SK-N-MC (cell line): Measurements from ENCODE around the gene RTN4.
"Not testable (repeated sequence)": the region's sequence is repeated elsewhere in the genome, so short reads cannot be mapped to it uniquely, and the experiment has no call there.

ENCODE experiments used
- EZH2 ChIP-seq: fragments of 200-600 bp; sonication (generic); IDR thresholded peaks from one replicate; pipeline ENCODE4 v1.6.1; 2017; ENCODE audit warnings: antibody characterized with exemption
- FOXP2 ChIP-seq: optimal IDR thresholded peaks from 2 replicates; pipeline ENCODE3; 2011; ENCODE audit warnings: mild to moderate bottlenecking, moderate library complexity; ENCODE audit not compliant: insufficient read depth; ENCODE audit errors: extremely low read length, control extremely low read depth
- POLR2AphosphoS5 ChIP-seq: IDR thresholded peaks from 2 replicates; pipeline ENCODE4 v1.6.1; 2012; ENCODE audit warnings: mild to moderate bottlenecking, low read depth, low read length, borderline replicate concordance

GRCh38 chr2:55053225-55053624 lies 3.0 kb upstream of the RTN4 start:
- not testable (repeated sequence) for TF ChIP-seq EZH2, POLR2AphosphoS5, FOXP2
